ENCODE results near the gene RAD52.
"Not testable (repeated sequence)": the region's sequence is repeated elsewhere in the genome, so short reads cannot be mapped to it uniquely, and the experiment has no call there.

The RAD52 gene

DNA sequence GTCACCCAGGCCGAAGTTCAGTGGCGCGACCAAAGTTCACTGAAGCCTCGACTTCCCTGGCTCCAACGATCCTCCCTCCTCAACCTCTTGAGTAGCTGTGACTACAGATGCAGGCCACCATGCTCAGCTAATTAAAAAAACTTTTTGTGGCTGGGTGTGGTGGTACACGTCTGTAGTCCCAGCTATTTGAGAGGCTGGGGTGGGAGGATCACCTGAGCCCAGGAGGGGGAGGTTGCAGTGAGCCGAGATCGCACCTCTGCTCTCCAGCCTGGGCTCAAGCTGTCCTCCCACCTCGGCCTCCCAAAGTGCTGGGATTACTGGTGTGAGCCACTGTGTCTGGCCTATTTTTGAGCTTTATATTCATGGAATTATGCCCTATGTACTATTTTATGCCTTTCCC is 18.1 kb upstream of the RAD52 start:
- no peak for DNase-seq (ENCODE audit: low read depth in 2 of 2)

DNA sequence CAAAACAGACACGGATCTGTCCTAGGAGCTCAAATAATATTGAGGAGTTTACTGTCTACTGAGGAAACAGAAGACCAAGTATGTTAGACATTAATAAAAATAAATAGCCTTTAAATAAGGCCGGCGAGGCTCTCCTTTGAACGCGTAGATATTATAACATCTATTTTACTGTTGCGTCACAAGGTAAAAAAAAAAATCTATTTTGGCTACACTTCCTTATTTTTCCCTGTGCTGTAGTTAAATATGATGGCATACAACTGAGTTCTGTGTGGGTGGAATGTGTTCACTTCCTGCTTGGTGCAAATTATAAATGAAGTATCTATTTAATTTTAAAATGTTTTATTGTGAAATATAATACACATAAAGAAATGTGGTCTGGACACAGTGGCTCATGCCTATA is 17.2 kb upstream of the RAD52 start:
- DNase-seq (ENCODE audit: low read depth in 2 of 2): no peak

DNA sequence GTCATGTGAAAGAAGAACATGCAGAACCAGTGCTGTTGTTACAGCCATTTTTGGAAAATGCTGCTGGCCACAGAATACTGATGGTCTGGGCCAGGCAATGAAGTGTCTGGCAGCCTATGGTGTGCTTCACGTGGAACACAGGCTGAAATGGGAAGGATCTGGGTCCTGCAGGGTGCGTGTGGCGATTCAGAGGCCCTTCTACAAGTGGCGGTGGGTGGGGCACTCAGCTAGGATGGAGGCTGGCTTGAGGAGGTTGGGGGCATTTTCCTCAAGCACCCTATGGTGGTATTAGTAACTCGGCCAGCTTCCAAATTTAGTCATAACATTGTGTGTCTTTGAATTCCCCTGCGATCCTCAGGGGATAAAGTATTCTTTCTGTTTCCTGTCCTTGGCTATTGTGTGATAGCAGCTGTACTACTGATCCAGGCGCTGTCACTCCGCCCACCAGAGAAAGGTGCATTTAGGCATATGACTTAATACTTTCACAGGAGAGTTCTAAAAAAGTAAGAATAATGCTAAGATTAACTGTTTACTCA is 9.2 kb upstream of the RAD52 start:
- DNase-seq (ENCODE audit: low read depth in 2 of 2): no peak

DNA sequence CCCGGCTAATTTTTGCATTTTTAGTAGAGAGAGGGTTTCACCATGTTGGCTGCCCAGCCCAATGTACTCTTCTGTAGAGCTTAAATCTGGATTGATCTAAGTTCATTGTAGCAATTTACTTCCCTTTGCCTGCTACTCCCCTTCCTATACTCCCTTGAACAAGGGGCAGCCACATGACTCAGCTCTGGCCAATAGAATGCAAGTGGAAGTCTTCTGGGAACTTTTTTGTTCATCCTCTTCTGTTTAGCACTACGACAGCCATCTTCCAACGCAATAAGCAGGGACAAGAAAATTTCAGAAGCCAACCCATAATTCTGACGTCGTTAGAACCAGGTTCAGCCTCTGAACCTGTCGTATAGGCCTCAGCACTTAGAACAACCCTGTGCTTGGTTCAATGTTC is 6.4 kb upstream of the RAD52 start:
- no peak for DNase-seq (ENCODE audit: low read depth in 2 of 2)

DNA sequence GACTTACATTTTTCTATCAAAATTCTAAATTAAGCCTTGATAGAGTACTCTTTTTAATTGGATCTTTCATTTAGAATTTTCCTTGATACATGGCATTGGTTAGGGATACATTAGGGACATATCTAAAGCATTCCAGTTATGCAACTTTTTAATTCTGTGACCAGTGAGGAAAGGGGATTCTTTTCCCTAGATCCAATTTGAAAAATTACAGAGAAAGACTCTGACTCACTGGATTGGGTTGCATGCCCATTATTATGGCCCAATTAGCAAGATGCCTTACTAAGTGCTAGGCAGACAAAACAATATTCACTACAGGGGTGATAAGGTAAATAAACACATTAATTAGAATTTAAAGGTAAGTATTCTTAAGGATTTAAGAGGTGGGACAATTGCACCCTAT is 5.2 kb upstream of the RAD52 start:
- DNase-seq (ENCODE audit: low read depth in 2 of 2): no peak

DNA sequence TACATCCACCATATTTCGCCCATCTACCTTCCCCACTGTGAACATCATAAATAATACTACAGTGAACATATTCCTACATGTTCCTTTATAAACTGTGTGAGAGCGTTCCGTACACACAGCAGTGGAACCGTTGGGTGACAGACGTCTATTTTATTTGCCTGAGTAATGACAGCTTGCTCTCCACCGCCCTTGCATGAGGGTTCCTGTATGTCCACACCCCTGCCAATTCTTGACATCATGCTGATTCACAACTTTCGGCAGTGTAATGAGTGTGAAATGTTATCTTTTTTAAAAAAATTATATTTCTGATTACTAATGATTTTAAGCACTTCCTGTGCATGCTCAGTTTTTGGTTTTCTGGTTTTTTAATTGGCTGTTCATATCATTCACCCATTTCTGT is 4.3 kb upstream of the RAD52 start:
- no peak for DNase-seq (ENCODE audit: low read depth in 2 of 2)

DNA sequence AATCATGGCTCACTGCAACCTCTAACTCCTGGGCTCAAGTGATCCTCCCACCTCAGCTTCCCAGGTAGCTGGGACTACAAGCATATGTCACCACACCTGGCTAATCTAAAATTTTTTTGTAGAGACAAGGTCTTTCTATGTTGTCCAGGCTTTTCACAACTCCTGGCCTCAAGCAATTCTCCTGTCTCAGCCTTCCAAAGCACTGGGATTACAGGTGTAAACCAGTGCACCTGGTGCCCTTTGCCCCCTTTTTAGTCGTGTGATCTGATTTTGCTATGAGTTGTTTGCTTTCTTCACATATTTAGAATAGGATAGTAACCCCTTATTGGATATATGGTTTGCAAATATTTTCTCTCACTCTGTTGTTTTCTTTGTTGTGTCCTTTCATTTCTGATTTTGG is 1.7 kb upstream of the RAD52 start:
- DNase-seq (ENCODE audit: low read depth in 2 of 2): no peak

DNA sequence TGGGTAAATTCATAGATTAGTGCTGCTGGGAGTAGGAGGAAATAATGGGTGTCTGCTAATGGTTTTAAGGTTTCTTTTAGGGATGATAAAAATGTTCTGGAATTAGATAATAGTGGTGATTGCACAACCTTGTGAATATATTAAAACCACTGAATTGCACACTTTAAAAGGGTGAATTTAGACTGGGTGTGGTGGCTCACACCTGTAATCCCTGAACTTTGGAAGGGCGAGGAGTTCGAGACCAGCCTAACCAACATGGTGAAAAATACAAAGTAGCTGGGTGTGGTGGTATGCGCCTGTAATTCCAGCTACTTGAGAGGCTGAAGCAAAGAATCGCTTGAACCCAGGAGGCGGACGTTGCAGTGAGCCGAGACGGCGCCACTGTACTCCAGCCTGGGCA is 1.3 kb downstream of the RAD52 start:
- no peak for DNase-seq (ENCODE audit: low read depth in 2 of 2)

DNA sequence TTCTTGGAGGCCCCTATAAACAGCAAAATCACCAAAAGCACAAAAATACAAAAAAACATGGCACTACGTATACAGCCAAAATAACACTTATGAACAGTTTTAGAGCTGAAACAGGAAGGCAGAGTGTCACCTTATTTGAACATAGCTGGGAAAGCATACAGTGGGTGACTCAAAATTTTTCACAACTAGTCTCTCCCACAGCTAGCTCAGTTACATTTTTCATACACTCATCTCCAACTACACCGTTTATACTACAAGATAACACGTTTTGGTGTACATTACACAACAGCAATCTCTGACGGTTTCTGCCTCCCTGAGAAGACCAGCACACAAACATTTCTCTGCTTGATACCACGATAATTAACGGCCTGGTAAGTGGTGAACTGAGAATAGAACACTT is 2.9 kb downstream of the RAD52 start:
- no peak for DNase-seq (ENCODE audit: low read depth in 2 of 2)

DNA sequence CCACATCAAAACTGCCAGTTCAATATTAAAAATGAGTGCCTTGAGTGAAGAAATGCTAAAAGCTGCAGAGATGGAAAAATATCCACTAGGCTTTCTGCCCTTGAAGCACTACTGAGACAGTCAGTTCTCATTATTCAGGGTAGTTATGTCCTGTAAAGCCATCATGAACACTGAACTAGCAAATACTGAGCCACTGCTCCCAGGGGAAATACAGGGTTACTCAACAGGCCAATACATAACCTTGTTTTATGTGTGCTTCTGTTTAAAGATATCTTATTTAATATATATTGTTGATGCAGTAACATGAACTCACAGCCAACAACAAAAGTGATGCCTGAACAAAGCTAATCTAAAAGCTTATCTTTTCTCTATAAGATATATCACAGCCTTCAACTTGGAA is 3.3 kb downstream of the RAD52 start:
- DNase-seq (ENCODE audit: low read depth in 2 of 2): no peak

DNA sequence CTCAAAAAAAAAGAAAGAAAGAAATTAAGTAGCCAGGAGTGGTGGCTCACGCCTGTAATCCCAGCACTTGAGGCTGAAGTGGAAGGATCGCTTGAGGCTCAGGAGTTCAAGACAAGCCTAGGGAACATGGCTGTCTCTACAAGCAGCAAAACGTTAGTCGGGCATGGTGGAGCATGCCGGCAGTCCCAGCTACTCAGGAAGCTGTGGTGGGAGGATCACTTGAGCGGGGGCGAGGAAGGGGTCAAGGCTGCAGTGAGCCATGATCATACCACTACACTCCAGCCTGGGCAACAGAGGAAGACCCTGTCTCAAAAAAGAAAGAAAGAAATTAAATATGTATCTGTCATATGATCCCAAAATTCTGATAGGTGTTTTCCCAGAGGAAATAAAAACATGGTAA is 5.3 kb downstream of the RAD52 start:
- DNase-seq (ENCODE audit: low read depth in 2 of 2): no peak

DNA sequence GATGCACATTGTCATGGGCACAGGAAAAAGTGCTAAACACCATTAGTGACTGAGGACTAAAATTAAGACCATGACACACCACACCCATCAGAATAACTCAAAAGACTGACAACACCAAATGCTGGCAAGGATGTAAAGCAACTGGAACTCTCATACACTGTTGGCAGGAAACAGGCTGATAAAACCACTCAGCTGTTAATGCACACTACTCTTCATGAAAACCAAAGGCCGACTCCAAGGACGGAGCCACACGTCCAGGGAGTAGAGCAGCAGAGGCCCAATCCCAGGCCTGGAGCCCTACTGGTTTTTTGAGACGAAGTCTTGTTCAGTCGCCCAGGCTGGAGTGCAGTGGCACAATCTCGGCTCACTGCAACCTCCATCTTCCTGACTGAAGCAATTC is 6.4 kb downstream of the RAD52 start:
- no peak for DNase-seq (ENCODE audit: low read depth in 2 of 2)

DNA sequence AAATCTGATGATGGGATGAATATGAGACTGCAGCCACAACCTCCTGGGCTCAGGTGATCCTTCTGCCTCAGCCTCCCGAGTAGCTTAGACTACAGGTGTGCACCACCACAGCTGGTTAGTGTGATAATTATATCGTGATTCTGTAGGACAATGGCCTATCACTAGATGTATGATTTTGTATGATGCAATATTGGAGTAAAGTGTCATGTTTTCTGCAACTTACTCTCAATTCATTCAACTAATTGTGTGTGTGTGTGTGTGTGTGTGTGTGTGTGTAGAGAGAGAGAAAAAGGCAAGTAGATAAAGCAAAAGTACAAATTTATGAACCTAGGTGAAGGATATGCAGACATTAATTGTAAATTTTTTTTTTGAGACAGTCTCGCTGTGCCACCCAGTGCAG is 10.7 kb downstream of the RAD52 start:
- DNase-seq (ENCODE audit: low read depth in 2 of 2): no peak

DNA sequence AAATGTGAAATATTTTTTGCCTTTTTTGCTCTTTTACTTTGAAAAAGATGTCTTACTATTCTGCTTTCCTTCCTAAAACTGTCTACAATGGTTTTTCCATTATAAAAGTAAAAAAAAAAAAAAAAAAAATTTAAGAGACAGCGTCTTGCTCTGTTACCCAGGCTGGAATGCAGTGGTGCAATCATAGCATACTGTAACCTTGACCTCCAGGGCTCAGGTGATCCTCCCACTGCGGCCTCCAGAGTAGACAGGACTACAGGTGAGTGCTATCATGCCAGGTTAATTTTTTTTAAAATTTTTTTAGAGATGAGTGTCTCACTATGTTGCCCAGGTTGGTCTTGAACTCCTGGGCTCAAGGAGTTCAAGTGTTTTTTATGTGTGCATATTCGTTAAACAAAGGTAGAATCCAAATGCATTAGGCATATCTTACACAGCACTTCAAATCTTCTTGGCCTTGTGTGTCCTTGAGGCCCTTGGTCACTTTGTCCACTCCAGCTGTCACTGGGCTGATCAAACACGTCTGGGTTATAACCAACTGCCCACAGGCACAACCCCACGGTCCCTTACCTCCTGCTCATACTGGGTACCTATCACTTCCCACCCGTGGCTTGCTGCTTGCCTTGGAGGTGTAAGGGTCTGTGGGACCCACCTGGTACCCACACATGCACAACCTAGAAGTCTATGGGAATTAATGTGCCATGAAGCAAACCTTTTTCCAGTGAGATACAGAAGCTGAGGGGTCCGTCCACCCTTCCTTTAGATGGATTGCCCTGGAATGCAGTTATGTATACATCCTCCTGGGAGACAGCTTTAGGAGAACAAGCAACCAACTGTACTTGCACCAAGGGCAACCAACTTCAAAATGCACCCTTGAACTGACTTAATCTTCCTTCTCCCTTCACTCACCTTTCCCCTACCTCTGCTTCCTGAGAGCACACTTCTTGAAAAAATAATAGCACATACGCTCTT is 12.8 kb downstream of the RAD52 start:
- DNase-seq (ENCODE audit: low read depth in 2 of 2): no peak

DNA sequence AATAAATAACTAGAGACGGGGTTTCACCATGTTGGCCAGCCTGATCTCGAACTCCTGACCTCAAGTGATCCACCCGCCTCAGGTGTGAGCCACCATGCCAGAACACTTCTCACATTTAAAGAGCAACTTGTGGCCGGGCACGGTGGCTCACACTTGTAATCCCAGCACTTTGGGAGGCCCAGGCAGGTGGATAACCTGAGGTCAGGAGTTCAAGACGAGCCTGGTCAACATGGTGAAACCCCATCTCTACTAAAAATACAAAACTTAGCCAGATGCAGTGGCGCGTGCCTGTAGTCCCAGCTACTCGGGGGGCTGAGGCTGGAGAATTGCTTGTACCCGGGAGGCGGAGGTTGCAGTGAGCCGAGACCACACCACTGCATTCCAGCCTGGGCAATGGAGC is 13.6 kb downstream of the RAD52 start:
- DNase-seq (ENCODE audit: low read depth in 2 of 2): not testable (repeated sequence)

DNA sequence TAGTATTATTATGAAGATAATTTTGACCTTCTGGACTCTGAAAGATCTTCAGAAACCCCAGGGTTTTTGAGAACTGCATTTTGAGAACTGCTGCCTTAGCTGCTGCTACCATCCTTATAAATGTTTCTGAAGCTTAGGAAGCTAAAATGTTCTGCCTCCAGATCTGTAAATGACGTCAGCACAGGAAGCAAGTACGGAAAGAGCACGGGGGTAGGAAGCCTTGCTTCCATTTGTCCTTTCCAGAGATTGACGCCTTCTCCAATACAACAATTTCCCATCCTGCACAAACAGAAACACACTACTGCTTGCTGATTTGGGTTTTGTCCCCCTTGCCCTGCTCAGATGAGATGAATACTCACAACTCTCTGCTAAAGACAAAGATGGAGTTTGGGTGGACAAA is 17.9 kb downstream of the RAD52 start:
- DNase-seq (ENCODE audit: low read depth in 2 of 2): no peak

DNA sequence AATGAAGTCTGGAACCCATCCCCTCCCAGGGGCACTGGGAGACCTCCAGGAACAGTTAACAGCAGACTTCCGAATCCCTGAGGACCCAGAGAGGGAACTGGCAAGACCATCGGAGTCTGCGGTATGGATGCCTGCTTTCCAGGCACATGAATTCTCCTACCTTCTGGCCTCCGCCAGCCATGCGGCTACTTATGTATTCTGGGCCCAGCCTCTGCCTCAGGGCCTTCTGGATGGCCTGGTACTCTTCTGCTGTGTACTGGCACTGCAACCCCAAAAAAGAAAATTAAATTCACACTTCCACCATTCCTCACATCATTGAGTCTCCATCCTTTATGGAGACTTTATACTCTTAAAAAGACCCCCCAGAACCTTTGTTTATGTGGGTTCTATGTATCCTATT is 18.4 kb downstream of the RAD52 start:
- DNase-seq (ENCODE audit: low read depth in 2 of 2): no peak

DNA sequence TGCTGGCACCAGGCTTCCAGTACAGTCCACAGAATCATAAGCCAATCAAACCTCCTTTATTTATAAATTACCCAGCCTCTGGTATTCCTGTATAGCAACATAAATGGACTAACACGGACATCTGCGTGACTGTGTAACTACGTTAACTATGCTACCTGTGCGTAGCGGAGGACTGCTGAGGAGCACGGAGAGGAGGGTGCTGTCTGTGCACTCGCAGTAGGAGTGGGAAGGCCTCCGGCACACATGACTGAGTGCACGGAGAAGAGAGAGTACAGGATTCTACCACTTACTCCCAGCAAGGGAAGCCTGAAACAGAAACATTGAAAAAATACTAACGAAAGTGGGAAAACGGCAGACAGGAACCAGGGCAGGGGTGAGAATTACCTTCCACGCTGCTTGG is 22.9 kb downstream of the RAD52 start:
- DNase-seq (ENCODE audit: low read depth in 2 of 2): no peak

DNA sequence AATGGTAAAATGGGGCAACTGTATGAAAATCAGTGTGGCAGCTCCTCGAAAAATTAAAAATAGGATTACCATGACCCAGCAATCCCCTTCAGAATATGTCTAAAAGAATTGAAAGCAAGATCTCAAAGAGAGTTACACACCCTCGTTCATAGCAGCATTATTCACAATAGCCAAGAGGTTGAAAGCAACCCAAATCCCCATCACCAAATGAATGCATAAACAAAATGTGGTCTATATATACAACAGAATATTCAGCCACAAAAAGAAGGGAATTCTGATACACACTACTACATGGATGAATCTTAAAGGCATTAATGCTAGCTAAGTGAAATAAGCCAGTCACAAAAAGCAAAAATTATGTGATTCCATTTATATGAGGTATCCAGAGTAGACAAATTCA is 27.2 kb downstream of the RAD52 start:
- DNase-seq (ENCODE audit: low read depth in 2 of 2): no peak

DNA sequence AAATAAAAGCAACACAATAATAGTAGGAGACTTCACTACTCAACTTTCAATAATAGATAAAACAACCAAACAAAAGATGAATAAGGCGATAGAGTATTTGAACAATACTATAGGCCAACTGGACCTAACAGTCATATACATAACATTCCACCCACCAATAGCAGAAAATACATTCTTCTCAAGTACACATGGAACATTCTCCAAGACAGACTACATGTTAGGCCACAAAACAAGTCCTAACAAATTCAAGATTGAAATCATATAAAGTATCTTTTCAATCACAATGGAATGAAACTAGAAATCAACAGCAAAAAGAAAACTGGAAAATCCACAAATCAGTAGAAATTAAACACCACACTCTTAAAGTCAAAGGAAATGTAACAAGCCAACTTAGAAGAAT is 28.8 kb downstream of the RAD52 start:
- DNase-seq (ENCODE audit: low read depth in 2 of 2): no peak

DNA sequence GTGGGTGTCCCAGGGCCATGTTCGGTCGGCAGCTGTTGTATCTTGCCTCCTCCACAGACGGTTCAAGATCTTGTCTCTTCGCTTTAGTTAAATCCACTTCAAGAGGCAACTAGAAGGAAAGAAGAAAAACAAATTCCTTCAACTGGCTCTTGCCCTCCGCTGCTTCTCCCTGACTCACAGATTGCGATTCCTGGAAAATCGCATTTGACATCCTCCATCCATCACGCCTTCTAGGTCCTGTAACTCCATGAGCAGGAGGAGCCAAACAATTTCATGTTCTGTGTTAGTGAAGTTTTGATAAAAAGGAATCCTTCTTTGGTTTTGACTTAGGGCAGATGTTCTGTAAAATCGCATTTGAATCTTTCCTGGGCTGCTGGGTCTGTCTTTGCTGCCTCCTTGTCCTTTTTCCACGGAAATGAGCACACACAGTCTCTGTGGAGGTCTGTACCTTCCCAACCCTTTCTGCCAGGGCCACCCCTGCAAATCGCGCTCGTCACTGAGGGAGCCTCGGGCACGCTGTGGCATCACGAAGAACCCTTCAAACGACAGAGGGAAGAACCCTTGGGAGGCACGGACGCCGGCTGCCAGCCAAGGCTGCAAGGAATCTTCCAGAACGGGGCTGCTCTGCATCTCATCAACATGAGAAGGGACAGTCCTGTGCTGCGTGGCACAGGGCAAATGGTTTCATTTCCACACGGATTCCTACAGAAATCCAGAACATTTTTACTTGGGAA is 32.6 kb downstream of the RAD52 start:
- no peak for DNase-seq (ENCODE audit: low read depth in 2 of 2)

DNA sequence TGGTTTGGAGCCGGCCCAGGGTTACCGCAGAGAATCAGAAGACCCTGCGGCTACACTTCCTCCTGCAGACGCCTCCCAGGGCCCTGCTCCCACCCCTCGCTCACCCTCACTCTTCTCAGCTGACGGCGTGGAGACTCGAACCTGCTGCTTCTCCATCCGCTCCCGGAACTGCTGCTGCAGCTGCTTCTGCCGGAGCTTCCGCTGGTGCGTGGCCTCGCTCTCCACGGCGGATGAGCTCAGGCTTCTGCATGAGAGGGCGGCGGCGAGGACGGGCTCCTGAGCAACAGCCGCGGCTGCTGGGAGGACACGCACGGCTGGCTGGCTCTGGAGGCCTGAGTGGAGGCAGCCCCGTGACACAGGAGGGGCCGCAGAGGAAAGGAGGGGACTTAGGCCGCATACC is 33.3 kb downstream of the RAD52 start:
- DNase-seq (ENCODE audit: low read depth in 2 of 2): no peak

DNA sequence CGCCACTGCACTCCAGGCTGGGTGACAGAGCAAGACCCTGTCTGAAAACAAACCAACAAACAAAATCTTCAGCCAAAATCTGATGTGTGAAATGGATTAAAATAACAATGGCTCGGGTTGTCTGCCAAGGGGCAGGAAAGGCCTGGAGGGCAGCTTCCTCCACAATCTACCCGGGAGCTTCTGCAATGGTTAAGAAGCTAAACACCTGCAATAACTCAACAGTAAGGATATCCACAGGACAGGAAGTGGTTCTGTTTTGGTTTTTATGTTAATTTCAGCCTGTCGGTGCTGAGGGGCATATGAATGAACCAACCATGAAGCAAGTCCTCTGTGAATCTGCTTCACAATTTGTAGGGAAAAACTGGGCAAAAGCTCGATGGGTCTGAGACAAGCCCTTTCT is 34.4 kb downstream of the RAD52 start:
- no peak for DNase-seq (ENCODE audit: low read depth in 2 of 2)

Measured in stimulated activated CD4-positive, alpha-beta T cell treated with anti-CD3 and anti-CD28 coated beads, Interleukin-15, amount 100 ng/mL, for 48 hours (primary cell).